Measurements from ENCODE around the gene JADE2. TPM values are rescaled to one million over a fixed set of nuclear protein-coding genes. Genes with fewer than 3 reads are reported as not detected.

The JADE2 gene
- total RNA-seq, 1 experiment from 2014 or later, result 39.9 TPM

DNA sequence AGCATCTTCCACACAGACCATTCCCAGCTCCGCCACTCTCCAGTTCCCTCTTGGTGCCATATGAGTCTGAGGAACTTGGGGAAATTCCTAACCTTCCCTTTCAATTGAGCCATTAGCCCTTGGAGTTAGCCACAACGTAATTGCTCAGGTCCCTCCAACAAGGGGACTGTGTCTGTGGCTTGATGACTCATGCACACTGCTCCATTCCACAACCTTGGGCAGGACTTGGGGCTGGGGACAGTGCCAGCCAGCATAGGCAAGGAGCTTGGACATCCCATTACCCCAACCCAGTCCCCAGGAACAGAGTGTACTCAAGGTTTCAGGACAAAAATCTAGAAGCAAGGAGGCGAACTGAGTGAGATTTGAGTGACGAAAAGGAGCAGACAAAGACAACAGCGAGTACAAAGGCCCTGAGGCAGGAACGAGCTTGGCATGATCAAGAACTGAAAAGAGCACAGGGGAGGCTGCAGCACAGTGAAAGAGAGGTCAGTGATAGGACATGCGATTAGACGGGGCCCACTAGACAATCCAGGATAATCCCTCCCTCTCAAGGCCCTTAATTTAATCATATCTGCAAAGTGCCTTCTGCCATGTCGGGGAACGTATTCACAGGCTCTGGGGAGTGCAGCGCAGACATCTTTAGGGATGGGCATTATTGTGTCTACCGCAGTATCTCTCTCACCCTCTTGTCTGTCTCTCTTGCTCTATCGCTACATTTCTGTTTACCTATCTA lies 16.0 kb upstream of the JADE2 start:
- intact Hi-C loops (cut with micrococcal nuclease), result loop anchor here (5.0 kb wide), 2 partner anchors 42 to 97 kb away; partner anchors contain the start of gene CDKN2AIPNL
- TF ChIP-seq CEBPB (IDR thresholded peaks at IDR 0.05; ENCODE audit: low read depth) (no peak), YY1 (IDR thresholded peaks at IDR 0.05; ENCODE audit: extremely low read depth, insufficient replicate concordance, low read depth, low read length) (peak; percentile 57), EGR1 (IDR thresholded peaks at IDR 0.05; ENCODE audit: low read depth) (no peak), SIN3A (IDR thresholded peaks at IDR 0.05; ENCODE audit: low read depth) (no peak), EZH2phosphoT487 (IDR thresholded peaks at IDR 0.05; ENCODE audit: borderline replicate concordance) (no peak), JUND (IDR thresholded peaks at IDR 0.05) (no peak), EZH2 (IDR thresholded peaks at IDR 0.05) (no peak), POLR2AphosphoS5 (IDR thresholded peaks at IDR 0.05; ENCODE audit: low read depth, low read length) (peak; percentile 36; the same call in 1 of the 2 replicates), FOSL1 (IDR thresholded peaks at IDR 0.05; ENCODE audit: low read depth) (no peak), SP1 (IDR thresholded peaks at IDR 0.05; ENCODE audit: low read depth) (no peak), TCF7L2 (IDR thresholded peaks at IDR 0.05; ENCODE audit: borderline replicate concordance, extremely low read depth, insufficient read depth, insufficient read length) (peak; percentile 41), CBX3 (IDR thresholded peaks at IDR 0.05; ENCODE audit: low read depth) (no peak), ZNF274 (IDR thresholded peaks at IDR 0.05; ENCODE audit: low read depth, low read length) (no peak), RAD21 (IDR thresholded peaks at IDR 0.05; ENCODE audit: low read depth) (no peak), ZFX (IDR thresholded peaks at IDR 0.05) (no peak), POLR2A (IDR thresholded peaks at IDR 0.05; ENCODE audit: borderline replicate concordance, extremely low read depth, insufficient read depth, insufficient read length) (no peak), ELF1 (IDR thresholded peaks at IDR 0.05; ENCODE audit: borderline replicate concordance, low read depth) (no peak)
- TF ChIP-seq, protein P1, sequence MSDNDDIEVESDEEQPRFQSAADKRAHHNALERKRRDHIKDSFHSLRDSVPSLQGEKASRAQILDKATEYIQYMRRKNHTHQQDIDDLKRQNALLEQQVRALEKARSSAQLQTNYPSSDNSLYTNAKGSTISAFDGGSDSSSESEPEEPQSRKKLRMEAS (IDR thresholded peaks at IDR 0.05), result no peak
- TF ChIP-seq, protein P2, sequence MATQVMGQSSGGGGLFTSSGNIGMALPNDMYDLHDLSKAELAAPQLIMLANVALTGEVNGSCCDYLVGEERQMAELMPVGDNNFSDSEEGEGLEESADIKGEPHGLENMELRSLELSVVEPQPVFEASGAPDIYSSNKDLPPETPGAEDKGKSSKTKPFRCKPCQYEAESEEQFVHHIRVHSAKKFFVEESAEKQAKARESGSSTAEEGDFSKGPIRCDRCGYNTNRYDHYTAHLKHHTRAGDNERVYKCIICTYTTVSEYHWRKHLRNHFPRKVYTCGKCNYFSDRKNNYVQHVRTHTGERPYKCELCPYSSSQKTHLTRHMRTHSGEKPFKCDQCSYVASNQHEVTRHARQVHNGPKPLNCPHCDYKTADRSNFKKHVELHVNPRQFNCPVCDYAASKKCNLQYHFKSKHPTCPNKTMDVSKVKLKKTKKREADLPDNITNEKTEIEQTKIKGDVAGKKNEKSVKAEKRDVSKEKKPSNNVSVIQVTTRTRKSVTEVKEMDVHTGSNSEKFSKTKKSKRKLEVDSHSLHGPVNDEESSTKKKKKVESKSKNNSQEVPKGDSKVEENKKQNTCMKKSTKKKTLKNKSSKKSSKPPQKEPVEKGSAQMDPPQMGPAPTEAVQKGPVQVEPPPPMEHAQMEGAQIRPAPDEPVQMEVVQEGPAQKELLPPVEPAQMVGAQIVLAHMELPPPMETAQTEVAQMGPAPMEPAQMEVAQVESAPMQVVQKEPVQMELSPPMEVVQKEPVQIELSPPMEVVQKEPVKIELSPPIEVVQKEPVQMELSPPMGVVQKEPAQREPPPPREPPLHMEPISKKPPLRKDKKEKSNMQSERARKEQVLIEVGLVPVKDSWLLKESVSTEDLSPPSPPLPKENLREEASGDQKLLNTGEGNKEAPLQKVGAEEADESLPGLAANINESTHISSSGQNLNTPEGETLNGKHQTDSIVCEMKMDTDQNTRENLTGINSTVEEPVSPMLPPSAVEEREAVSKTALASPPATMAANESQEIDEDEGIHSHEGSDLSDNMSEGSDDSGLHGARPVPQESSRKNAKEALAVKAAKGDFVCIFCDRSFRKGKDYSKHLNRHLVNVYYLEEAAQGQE (IDR thresholded peaks at IDR 0.05; ENCODE audit: low read depth), result no peak
- TF ChIP-seq, protein P3, sequence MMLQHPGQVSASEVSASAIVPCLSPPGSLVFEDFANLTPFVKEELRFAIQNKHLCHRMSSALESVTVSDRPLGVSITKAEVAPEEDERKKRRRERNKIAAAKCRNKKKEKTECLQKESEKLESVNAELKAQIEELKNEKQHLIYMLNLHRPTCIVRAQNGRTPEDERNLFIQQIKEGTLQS (IDR thresholded peaks at IDR 0.05), result no peak
- TF ChIP-seq, protein P4, sequence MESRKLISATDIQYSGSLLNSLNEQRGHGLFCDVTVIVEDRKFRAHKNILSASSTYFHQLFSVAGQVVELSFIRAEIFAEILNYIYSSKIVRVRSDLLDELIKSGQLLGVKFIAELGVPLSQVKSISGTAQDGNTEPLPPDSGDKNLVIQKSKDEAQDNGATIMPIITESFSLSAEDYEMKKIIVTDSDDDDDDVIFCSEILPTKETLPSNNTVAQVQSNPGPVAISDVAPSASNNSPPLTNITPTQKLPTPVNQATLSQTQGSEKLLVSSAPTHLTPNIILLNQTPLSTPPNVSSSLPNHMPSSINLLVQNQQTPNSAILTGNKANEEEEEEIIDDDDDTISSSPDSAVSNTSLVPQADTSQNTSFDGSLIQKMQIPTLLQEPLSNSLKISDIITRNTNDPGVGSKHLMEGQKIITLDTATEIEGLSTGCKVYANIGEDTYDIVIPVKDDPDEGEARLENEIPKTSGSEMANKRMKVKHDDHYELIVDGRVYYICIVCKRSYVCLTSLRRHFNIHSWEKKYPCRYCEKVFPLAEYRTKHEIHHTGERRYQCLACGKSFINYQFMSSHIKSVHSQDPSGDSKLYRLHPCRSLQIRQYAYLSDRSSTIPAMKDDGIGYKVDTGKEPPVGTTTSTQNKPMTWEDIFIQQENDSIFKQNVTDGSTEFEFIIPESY (IDR thresholded peaks at IDR 0.05; ENCODE audit: extremely low read depth, insufficient replicate concordance, low read length), result no peak

More for the DNA sequence above, 16.0 kb upstream of the JADE2 start:
- H3K79me2 ChIP-seq (ENCODE audit: insufficient read depth, low read length), result no peaks in the 10 kb centered on the region
- no peaks in the 10 kb centered on the region for H4K20me1 ChIP-seq (ENCODE audit: insufficient read depth)
- POLR2A ChIA-PET, result interaction anchor here (0.6 to 4.1 kb wide), 3 partner anchors 16 to 397 kb away, joined by 3 to 55 read pairs (median 3); partner anchors contain the start of gene JADE2
- no peaks in the 10 kb centered on the region for H3K27me3 ChIP-seq (ENCODE audit: insufficient read depth, low read length)
- peaks cover 80 to 97% of the 10 kb centered on the region in 2 experiments for H3K4me1 ChIP-seq (ENCODE audit: control insufficient read depth in 1 of 2, insufficient read depth in 2 of 2, low read length in 2 of 2)
- peak overlapping the region; percentile 93 for H3K4me2 ChIP-seq (ENCODE audit: low read length)
- ATAC-seq, result peak; percentile 58
- H3K27ac ChIP-seq (ENCODE audit: low read depth, low read length), result peak overlapping the region; percentile 98
- H3K4me3 ChIP-seq (replicated peaks in 1 of 2; ENCODE audit: low read depth in 1 of 2, low read length in 2 of 2), result peak overlapping the region; percentile 8 to 46; a peak in 2 of 4 replicates
- no peaks in the 10 kb centered on the region for H3K9me3 ChIP-seq (ENCODE audit: control insufficient read depth in 1 of 2, insufficient read depth in 1 of 2, low read depth in 1 of 2, low read length in 2 of 2)
- CTCF ChIA-PET, result no interaction called here
- RAD21 ChIA-PET (ENCODE audit: low non-redundant PET in 1 of 2, low total read pairs in 2 of 2, uncharacterized antibody in 2 of 2, unreplicated experiment in 2 of 2), result interaction anchor here (1.3 to 1.5 kb wide), 2 partner anchors 43 to 44 kb away, joined by 3 to 5 read pairs; no protein-coding TSS in a partner anchor
- H3K9me2 ChIP-seq (ENCODE audit: insufficient read depth), result no peaks in the 10 kb centered on the region
- H3K36me3 ChIP-seq (ENCODE audit: control insufficient read depth in 1 of 2, insufficient read depth in 2 of 2, low read length in 2 of 2), result no peaks in the 10 kb centered on the region
- H3K9ac ChIP-seq (ENCODE audit: low read length), result peak overlapping the region; percentile 68
- DNase-seq (ENCODE audit: low read depth, low spot score), result peak; percentile 87
- BruUV-seq (replicated peaks), result TSS peak; percentile 28
- no peak overlapping the region for H2AFZ ChIP-seq (ENCODE audit: low read depth, low read length, poor library complexity, severe bottlenecking)
